Measurements from ENCODE around the gene ZNF516. TPM values are rescaled to one million over a fixed set of nuclear protein-coding genes. Genes with fewer than 3 reads are reported as not detected.

Gene ZNF516
- total and polyA plus RNA-seq, 2 of the 4 experiments (the other 2 are of a cell fraction): 7.9 to 16.9 TPM

- Histone ChIP-seq H3K56ac (ENCODE audit: extremely low read depth, insufficient read depth, low read length) (no peak overlapping the region), H3K14ac (replicated peaks; ENCODE audit: low read depth, low read length) (no peak overlapping the region), H3K4me1 (ENCODE audit: control insufficient read depth, insufficient read depth, low read length) (peaks cover 3% of the 10 kb centered on the region; the same call in 1 of the 2 replicates), H3K4me3 (ENCODE audit: insufficient read depth, low read depth, low read length) (no peak overlapping the region), H4K20me1 (ENCODE audit: insufficient read depth, low read length) (peaks cover 89% of the 10 kb centered on the region), H3K9me1 (ENCODE audit: insufficient read depth, low read length) (peaks cover 19% of the 10 kb centered on the region), H4K5ac (ENCODE audit: low read depth, low read length) (no peak overlapping the region), H3K4ac (ENCODE audit: low read depth, low read length) (no peak overlapping the region), H2AK5ac (ENCODE audit: low read depth, low read length) (no peak overlapping the region), H2BK120ac (ENCODE audit: low read depth, low read length) (no peak overlapping the region), H2BK15ac (ENCODE audit: low read depth, low read length) (no peak overlapping the region), H4K8ac (ENCODE audit: low read depth in 2 of 2, low read length in 2 of 2) (no peak overlapping the region), H3K18ac (ENCODE audit: low read depth, low read length) (no peak overlapping the region), H3K9me3 (ENCODE audit: control insufficient read depth, insufficient read depth, low read length) (no peaks in the 10 kb centered on the region), H3K36me3 (ENCODE audit: control insufficient read depth, insufficient read depth, low read length) (peaks cover 13% of the 10 kb centered on the region; the same call in 1 of the 2 replicates), H3K27ac (ENCODE audit: insufficient read depth, low read length) (no peak overlapping the region), H2BK5ac (ENCODE audit: low read depth, low read length, poor library complexity, severe bottlenecking) (no peak overlapping the region), H2AFZ (replicated peaks; ENCODE audit: low read length, poor library complexity) (no peak overlapping the region), H2AK9ac (replicated peaks; ENCODE audit: low read depth, low read length, poor library complexity) (no peak overlapping the region), H2BK20ac (ENCODE audit: low read depth, low read length) (no peak overlapping the region), H3K79me1 (ENCODE audit: low read depth in 1 of 2, low read length in 2 of 2) (peaks cover 23 to 97% of the 10 kb centered on the region in 2 experiments), H3K27me3 (ENCODE audit: control insufficient read depth, insufficient read depth, low read length) (no peaks in the 10 kb centered on the region), H4K91ac (ENCODE audit: insufficient read depth, low read depth, low read length) (no peak overlapping the region), H3K4me2 (ENCODE audit: low read depth, low read length) (no peak overlapping the region), H3K9ac (ENCODE audit: low read depth, low read length) (no peak overlapping the region), H3K23ac (ENCODE audit: low read depth, low read length) (no peak overlapping the region)
- dilution Hi-C loops (cut with HindIII; ENCODE audit: low sequenced_read_pairs, unreplicated experiment) (no loop called here), in situ Hi-C loops (cut with MboI; ENCODE audit: low sequenced_read_pairs) (loop anchor here (5.0 kb wide), 1 partner anchor 220 kb away; no protein-coding TSS in a partner anchor), intact Hi-C loops (cut with micrococcal nuclease) (no loop called here)
- DNase-seq (no peak), ATAC-seq (ENCODE audit: low read depth) (no peak)
- WGBS, 2 experiments (ENCODE audit: extremely low coverage in 2 of 2, insufficient read length in 1 of 2): 93% methylated on average over 30 of the region's 43 CpGs; no CpG with 5 or more reads in 1 of the 2 experiments
- TF ChIP-seq RAD21 (IDR thresholded peaks at IDR 0.05; ENCODE audit: low read length) (no peak), MXI1 (IDR thresholded peaks at IDR 0.05; ENCODE audit: borderline replicate concordance, low read depth, low read length) (no peak), FOS (IDR thresholded peaks at IDR 0.05; ENCODE audit: low read depth, low read length) (no peak), CHD1 (IDR thresholded peaks at IDR 0.05; ENCODE audit: low read depth, low read length) (no peak), POLR2A (IDR thresholded peaks at IDR 0.05; ENCODE audit: low read depth, low read length) (no peak), ELK1 (IDR thresholded peaks at IDR 0.05; ENCODE audit: borderline replicate concordance, low read depth, low read length) (no peak), CEBPB (IDR thresholded peaks at IDR 0.05; ENCODE audit: low read depth, low read length) (no peak)
- TF ChIP-seq, protein P1, sequence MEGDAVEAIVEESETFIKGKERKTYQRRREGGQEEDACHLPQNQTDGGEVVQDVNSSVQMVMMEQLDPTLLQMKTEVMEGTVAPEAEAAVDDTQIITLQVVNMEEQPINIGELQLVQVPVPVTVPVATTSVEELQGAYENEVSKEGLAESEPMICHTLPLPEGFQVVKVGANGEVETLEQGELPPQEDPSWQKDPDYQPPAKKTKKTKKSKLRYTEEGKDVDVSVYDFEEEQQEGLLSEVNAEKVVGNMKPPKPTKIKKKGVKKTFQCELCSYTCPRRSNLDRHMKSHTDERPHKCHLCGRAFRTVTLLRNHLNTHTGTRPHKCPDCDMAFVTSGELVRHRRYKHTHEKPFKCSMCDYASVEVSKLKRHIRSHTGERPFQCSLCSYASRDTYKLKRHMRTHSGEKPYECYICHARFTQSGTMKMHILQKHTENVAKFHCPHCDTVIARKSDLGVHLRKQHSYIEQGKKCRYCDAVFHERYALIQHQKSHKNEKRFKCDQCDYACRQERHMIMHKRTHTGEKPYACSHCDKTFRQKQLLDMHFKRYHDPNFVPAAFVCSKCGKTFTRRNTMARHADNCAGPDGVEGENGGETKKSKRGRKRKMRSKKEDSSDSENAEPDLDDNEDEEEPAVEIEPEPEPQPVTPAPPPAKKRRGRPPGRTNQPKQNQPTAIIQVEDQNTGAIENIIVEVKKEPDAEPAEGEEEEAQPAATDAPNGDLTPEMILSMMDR (conservative IDR thresholded peaks at IDR 0.05; ENCODE audit: low read depth, low read length): no peak
- ChIA-PET POLR2A (ENCODE audit: unreplicated experiment) (no interaction called here), CTCF (no interaction called here)
- BruUV-seq (replicated peaks): no TSS peak
Observed at GRCh38 chr18:76402026-76402990, 92.7 kb downstream of the ZNF516 start.
